ENCODE results near the gene C14orf119. TPM values are rescaled to one million over a fixed set of nuclear protein-coding genes. Genes with fewer than 3 reads are reported as not detected.
A peak's percentile ranks its signal among the peaks of the same experiment; 100 is the strongest.

The C14orf119 gene
- total RNA-seq, 1 donor from 2014 or later: 35.3 TPM

- peak; percentile 67 for DNase-seq
- H3K9me3 Mint-ChIP-seq: no peaks in the 10 kb centered on the region
- TF ChIP-seq, protein P1, sequence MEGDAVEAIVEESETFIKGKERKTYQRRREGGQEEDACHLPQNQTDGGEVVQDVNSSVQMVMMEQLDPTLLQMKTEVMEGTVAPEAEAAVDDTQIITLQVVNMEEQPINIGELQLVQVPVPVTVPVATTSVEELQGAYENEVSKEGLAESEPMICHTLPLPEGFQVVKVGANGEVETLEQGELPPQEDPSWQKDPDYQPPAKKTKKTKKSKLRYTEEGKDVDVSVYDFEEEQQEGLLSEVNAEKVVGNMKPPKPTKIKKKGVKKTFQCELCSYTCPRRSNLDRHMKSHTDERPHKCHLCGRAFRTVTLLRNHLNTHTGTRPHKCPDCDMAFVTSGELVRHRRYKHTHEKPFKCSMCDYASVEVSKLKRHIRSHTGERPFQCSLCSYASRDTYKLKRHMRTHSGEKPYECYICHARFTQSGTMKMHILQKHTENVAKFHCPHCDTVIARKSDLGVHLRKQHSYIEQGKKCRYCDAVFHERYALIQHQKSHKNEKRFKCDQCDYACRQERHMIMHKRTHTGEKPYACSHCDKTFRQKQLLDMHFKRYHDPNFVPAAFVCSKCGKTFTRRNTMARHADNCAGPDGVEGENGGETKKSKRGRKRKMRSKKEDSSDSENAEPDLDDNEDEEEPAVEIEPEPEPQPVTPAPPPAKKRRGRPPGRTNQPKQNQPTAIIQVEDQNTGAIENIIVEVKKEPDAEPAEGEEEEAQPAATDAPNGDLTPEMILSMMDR (IDR thresholded peaks at IDR 0.05): peak; percentile 84
- peak overlapping the region; percentile 67 for H3K4me3 Mint-ChIP-seq
- intact Hi-C loops (cut with micrococcal nuclease): loop anchor here (1.0 to 10.0 kb wide), 10 partner anchors 25 to 437 kb away; partner anchors contain the start of genes ACIN1, C14orf119, NGDN and PABPN1
- peak; percentile 87 for ATAC-seq (ENCODE audit: low read depth)
- H3K27ac Mint-ChIP-seq: peak overlapping the region; percentile 89
- no peaks in the 10 kb centered on the region for H3K27me3 Mint-ChIP-seq
- no peaks in the 10 kb centered on the region for H3K36me3 Mint-ChIP-seq (ENCODE audit: low read depth)
- H3K4me1 Mint-ChIP-seq: peaks cover 36% of the 10 kb centered on the region
- POLR2A ChIA-PET: interaction anchor here (0.6 to 5.6 kb wide), 8 partner anchors 9 to 976 kb away, joined by 3 to 50 read pairs (median 6); partner anchors contain the start of genes ACIN1, C14orf119 and PABPN1
- CTCF ChIA-PET: interaction anchor here (0.6 to 5.2 kb wide), 34 partner anchors 8 to 438 kb away, joined by 3 to 162 read pairs (median 4); partner anchors contain the start of genes ACIN1, C14orf119, HOMEZ and IL25
These were observed 25.4 kb downstream of the C14orf119 start for GRCh38 chr14:23120541-23121251.

GRCh38 chr14:23121361-23121771 is 26.1 kb downstream of the C14orf119 start:
- ChIA-PET CTCF (interaction anchor here (0.7 to 5.2 kb wide), 23 partner anchors 9 to 437 kb away, joined by 3 to 162 read pairs (median 6); partner anchors contain the start of genes HOMEZ, PABPN1 and SLC7A8), POLR2A (interaction anchor here (0.6 to 5.6 kb wide), 7 partner anchors 8 to 330 kb away, joined by 3 to 50 read pairs (median 7); partner anchors contain the start of genes ACIN1, C14orf119 and PABPN1)
- Mint-ChIP-seq H3K4me1 (peaks cover 36% of the 10 kb centered on the region), H3K36me3 (ENCODE audit: low read depth) (no peaks in the 10 kb centered on the region), H3K4me3 (peak overlapping the region; percentile 67), H3K9me3 (no peaks in the 10 kb centered on the region), H3K27ac (peak overlapping the region; percentile 89), H3K27me3 (no peaks in the 10 kb centered on the region)
- intact Hi-C loops (cut with micrococcal nuclease): loop anchor here (1.0 to 10.0 kb wide), 3 partner anchors 174 to 436 kb away; partner anchors contain the start of genes NGDN and THTPA
- ATAC-seq (ENCODE audit: low read depth) (peak; percentile 50), DNase-seq (peak; percentile 25)
- TF ChIP-seq, protein P1 (IDR thresholded peaks at IDR 0.05): no peak

DNA sequence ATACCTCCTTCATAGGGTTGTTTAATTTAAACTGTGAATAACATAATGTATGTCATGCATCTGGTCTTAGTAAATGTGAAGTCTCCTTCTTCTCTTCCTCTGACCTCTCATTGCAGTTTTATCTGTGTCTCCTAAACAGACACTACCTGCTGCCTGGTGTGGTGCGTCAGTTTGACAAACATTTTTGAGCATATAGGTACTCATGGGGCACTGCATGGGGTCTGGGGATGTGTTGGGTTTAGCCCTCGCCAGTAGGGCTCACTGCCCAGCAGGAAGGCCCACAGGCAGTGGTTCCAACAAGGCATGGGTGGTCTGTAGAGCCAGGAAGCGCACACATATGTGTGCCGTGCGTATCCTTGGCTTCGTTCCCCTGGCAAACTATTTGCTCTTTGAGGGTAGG is 26.8 kb downstream of the C14orf119 start:
- TF ChIP-seq, protein P1 (IDR thresholded peaks at IDR 0.05): no peak
- ATAC-seq (ENCODE audit: low read depth) (no peak), DNase-seq (no peak)
- ChIA-PET CTCF (interaction anchor here (1.0 to 5.2 kb wide), 8 partner anchors 8 to 436 kb away, joined by 3 to 162 read pairs (median 14); partner anchors contain the start of genes PABPN1 and SLC7A8), POLR2A (interaction anchor here (1.9 to 5.6 kb wide), 3 partner anchors 27 to 199 kb away, joined by 7 to 50 read pairs (median 18); partner anchors contain the start of genes ACIN1, C14orf119 and PABPN1)
- no peaks in the 10 kb centered on the region for H3K9me3 Mint-ChIP-seq
- intact Hi-C loops (cut with micrococcal nuclease): loop anchor here (5.0 to 10.0 kb wide), 2 partner anchors 343 to 435 kb away; partner anchors contain the start of genes NGDN and THTPA
- peak overlapping the region; percentile 89 for H3K27ac Mint-ChIP-seq
- peaks cover 36% of the 10 kb centered on the region for H3K4me1 Mint-ChIP-seq
- no peaks in the 10 kb centered on the region for H3K27me3 Mint-ChIP-seq
- H3K36me3 Mint-ChIP-seq (ENCODE audit: low read depth): no peaks in the 10 kb centered on the region
- H3K4me3 Mint-ChIP-seq: no peak overlapping the region

DNA sequence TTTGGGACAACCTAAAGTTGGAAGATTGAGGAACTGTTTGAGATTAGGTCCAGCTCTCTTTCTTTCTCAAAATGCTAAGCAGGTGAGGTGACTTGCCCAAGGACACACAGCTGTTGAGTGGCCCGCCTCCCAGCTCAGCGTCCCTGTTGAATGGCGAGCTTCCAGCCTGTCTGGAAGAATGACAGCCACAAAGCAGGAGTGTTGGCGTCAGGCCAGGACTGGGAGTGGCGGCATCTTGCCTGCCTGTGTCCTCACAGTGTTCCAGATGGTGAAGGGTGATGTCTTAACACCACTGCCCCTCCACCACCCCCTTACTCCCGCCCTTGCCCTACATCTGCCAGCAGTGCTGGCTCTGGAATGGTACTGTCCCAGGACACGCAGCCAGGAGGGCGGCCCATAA is 28.1 kb downstream of the C14orf119 start:
- intact Hi-C loops (cut with micrococcal nuclease): loop anchor here (5.0 to 10.0 kb wide), 2 partner anchors 341 to 434 kb away; partner anchors contain the start of genes NGDN and THTPA
- H3K9me3 Mint-ChIP-seq: no peaks in the 10 kb centered on the region
- ChIA-PET POLR2A (interaction anchor here (0.6 to 5.6 kb wide), 2 partner anchors 28 to 37 kb away, joined by 6 to 50 read pairs; partner anchors contain the start of genes ACIN1 and C14orf119), CTCF (interaction anchor here (5.2 kb wide), 1 partner anchor 63 kb away, joined by 162 read pairs; the partner anchor contains the start of gene SLC7A8)
- TF ChIP-seq, protein P1 (IDR thresholded peaks at IDR 0.05): no peak
- no peak overlapping the region for H3K4me3 Mint-ChIP-seq
- no peaks in the 10 kb centered on the region for H3K27me3 Mint-ChIP-seq
- H3K36me3 Mint-ChIP-seq (ENCODE audit: low read depth): no peaks in the 10 kb centered on the region
- DNase-seq (no peak), ATAC-seq (ENCODE audit: low read depth) (no peak)
- peaks cover 44% of the 10 kb centered on the region for H3K4me1 Mint-ChIP-seq
- peak overlapping the region; percentile 72 for H3K27ac Mint-ChIP-seq
